Aorta (tissue), 5 donors: ENCODE results near the gene BUB1B. TPM values are rescaled to one million over a fixed set of nuclear protein-coding genes. Genes with fewer than 3 reads are reported as not detected.

Experiments
- ATAC-seq: fragments of 200-7000 bp; cut with Tn5 transposase; one replicate; pipeline ENCODE4 v1.9.1; 2022; ENCODE audit warnings: moderate library complexity; ENCODE audit not compliant: low FRiP score
- DNase-seq, 2 donors: peaks; one replicate each; pipeline ENCODE4 v3.0.0-alpha.2; 2020
- H3K27ac ChIP-seq, 2 donors: one replicate each; pipeline ENCODE4 v1.5.1; 2013; ENCODE audit warnings: low read length in 2 of 2, mild to moderate bottlenecking in 2 of 2, moderate library complexity in 2 of 2, control low read depth in 1 of 2, inconsistent platforms in 1 of 2, low read depth in 1 of 2
- H3K27me3 ChIP-seq, 2 donors: one replicate each; pipeline ENCODE4 v1.6.1; 2013; ENCODE audit warnings: control low read depth in 1 of 2, low read length in 1 of 2, mild to moderate bottlenecking in 1 of 2, moderate library complexity in 1 of 2; ENCODE audit not compliant: insufficient read depth in 2 of 2, control insufficient read depth in 1 of 2
- H3K36me3 ChIP-seq, 2 donors: one replicate each; pipeline ENCODE4 v1.6.1; 2013; ENCODE audit warnings: control low read depth in 1 of 2, low read length in 1 of 2, mild to moderate bottlenecking in 1 of 2; ENCODE audit not compliant: insufficient read depth in 2 of 2, control insufficient read depth in 1 of 2
- H3K4me1 ChIP-seq, 2 donors: one replicate each; pipeline ENCODE4 v1.6.1; 2013; ENCODE audit warnings: low read length in 2 of 2, control low read depth in 1 of 2, mild to moderate bottlenecking in 1 of 2, moderate library complexity in 1 of 2; ENCODE audit not compliant: insufficient read depth in 2 of 2, control insufficient read depth in 1 of 2
- H3K4me3 ChIP-seq, 2 donors: one replicate each; pipeline ENCODE4 v1.5.1; 2013; ENCODE audit warnings: low read length in 2 of 2, control low read depth in 1 of 2, mild to moderate bottlenecking in 1 of 2
- H3K9me3 ChIP-seq: one replicate; pipeline ENCODE4 v1.6.1; 2013; ENCODE audit warnings: mild to moderate bottlenecking, low read length; ENCODE audit not compliant: control insufficient read depth
- WGBS, 2 donors: extraction: QIAGEN DNeasy Blood & Tissue Kit; methylation state at CpG; one replicate each; pipeline ENCODE4 v1.1.7; 2013; 5-methylcytosine and 5-hydroxymethylcytosine counted together
- intact Hi-C, 2 donors: fragments of 100-400 bp; cut with DNase I; formaldehyde crosslinking; loops; one replicate each; pipeline versions ENCODE4 v1.14.2 to v1.15.0; 2022
- polyA plus RNA-seq, 2 donors: library from polyadenylated mRNA; stranded (reverse); fragments of 200-250 nt; gene quantifications; one replicate each; pipeline ENCODE4 v1.2.3, GENCODE V29; 2013
- total RNA-seq, 2 donors: library from RNA; stranded (reverse); fragmentation: NEBNext Ultra II Directional; extraction: Animal tissue kit (Norgen Biotek cat#: 25700); gene quantifications; one replicate each; pipeline ENCODE4 v1.2.1, GENCODE V29; 2021
- donor health status: healthy with polysubstance abuse.
- donor health status: Bipolar disorder and iron deficiency.
- donor health status: DM: no; HTN: no; CAD: no.
- donor health status: DM: no; HTN: no; CAD: no.
- donor health status: DM: yes; HTN: yes; CAD: no.

Gene BUB1B
- total and polyA plus RNA-seq, 4 donors = 0.51 to 5.0 (median 1.9) TPM

- DNase-seq (no peak), ATAC-seq (peak; percentile 37)
- H3K4me3 ChIP-seq = no peak overlapping the region
- 76 to 82% methylated on average over 19 of the region's 19 CpGs for WGBS, 2 donors
- H3K36me3 ChIP-seq = no peaks in the 10 kb centered on the region
- intact Hi-C loops = loop anchor here in 1 of 2 donors (1.0 kb wide), 1 partner anchor 34 kb away; no protein-coding TSS in a partner anchor
- H3K27ac ChIP-seq = no peak overlapping the region
- no peaks in the 10 kb centered on the region for H3K27me3 ChIP-seq
- no peaks in the 10 kb centered on the region for H3K4me1 ChIP-seq
- H3K9me3 ChIP-seq = no peaks in the 10 kb centered on the region
Observed at GRCh38 chr15:40239693-40240618, 79.1 kb downstream of the BUB1B start.

GRCh38 chr15:40240619-40241221 is 79.9 kb downstream of the BUB1B start:
- Histone ChIP-seq H3K4me3 (no peak overlapping the region), H3K27ac (no peak overlapping the region), H3K27me3 (no peaks in the 10 kb centered on the region), H3K9me3 (no peaks in the 10 kb centered on the region), H3K36me3 (no peaks in the 10 kb centered on the region), H3K4me1 (no peaks in the 10 kb centered on the region)
- ATAC-seq (no peak), DNase-seq (no peak)
- 77 to 86% methylated on average over 10 of the region's 10 CpGs for WGBS, 2 donors
- intact Hi-C loops = no loop called here

GRCh38 chr15:40241269-40242212 is 80.7 kb downstream of the BUB1B start:
- DNase-seq (peak in 1 of 2 donors; percentile 55), ATAC-seq (no peak)
- Histone ChIP-seq H3K4me3 (no peak overlapping the region), H3K27me3 (no peaks in the 10 kb centered on the region), H3K27ac (no peak overlapping the region), H3K9me3 (no peaks in the 10 kb centered on the region), H3K4me1 (no peaks in the 10 kb centered on the region), H3K36me3 (no peaks in the 10 kb centered on the region)
- 91 to 92% methylated on average over 14 of the region's 14 CpGs for WGBS, 2 donors
- intact Hi-C loops = no loop called here

DNA sequence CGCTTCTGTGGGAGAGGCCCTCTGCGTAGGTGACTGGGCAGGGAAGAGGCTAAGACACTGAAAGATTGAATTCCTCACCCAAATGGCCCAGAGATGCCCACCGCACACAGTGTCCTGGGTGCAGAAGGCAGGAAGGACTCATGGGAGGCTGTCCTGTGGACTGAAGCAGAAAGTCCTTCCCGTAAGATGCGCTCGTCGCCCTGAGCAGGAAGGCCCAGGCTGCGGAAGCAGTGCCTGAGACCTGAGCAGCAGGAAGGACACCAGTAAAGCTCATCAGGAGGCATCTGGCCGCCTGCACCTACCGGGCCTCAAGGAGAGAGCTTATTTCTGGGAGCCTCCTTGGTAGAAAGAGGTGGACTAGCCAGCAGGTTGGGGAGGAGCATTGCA is 81.3 kb downstream of the BUB1B start:
- H3K27ac ChIP-seq = no peak overlapping the region
- intact Hi-C loops = no loop called here
- WGBS, 2 donors = 96 to 98% methylated on average over 10 of the region's 10 CpGs
- no peaks in the 10 kb centered on the region for H3K36me3 ChIP-seq
- H3K4me3 ChIP-seq = no peak overlapping the region
- ATAC-seq (no peak), DNase-seq (peak in 1 of 2 donors; percentile 43)
- H3K9me3 ChIP-seq = no peaks in the 10 kb centered on the region
- H3K27me3 ChIP-seq = no peaks in the 10 kb centered on the region
- H3K4me1 ChIP-seq = no peaks in the 10 kb centered on the region

DNA sequence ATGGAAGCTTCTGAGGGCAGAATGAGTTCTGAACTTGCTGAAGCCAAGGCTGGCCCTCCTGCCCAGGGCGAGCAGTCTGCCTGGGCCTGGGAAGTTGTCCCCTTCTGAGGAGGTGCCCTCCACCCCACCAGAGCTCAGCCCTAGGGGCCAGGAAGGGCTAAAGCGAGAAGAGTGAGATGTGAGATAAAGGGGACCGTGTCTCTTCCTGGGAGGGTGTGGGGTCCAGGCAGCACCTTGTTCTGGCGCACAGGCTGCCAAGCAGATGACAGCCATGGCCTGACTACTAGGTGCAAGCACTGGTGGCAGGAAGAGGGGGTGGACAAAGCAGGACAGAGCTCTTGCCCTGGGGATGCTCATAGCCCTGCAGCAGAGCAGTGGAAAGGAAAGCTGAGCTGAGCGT is 81.7 kb downstream of the BUB1B start:
- H3K27ac ChIP-seq = no peak overlapping the region
- no peaks in the 10 kb centered on the region for H3K9me3 ChIP-seq
- H3K36me3 ChIP-seq = no peaks in the 10 kb centered on the region
- intact Hi-C loops = no loop called here
- no peak overlapping the region for H3K4me3 ChIP-seq
- H3K4me1 ChIP-seq = no peaks in the 10 kb centered on the region
- DNase-seq (no peak), ATAC-seq (no peak)
- WGBS, 2 donors = 96 to 100% methylated on average over 5 of the region's 5 CpGs
- H3K27me3 ChIP-seq = no peaks in the 10 kb centered on the region

GRCh38 chr15:40243126-40243810 is 82.4 kb downstream of the BUB1B start:
- Histone ChIP-seq H3K4me1 (no peaks in the 10 kb centered on the region), H3K36me3 (no peaks in the 10 kb centered on the region), H3K27me3 (no peaks in the 10 kb centered on the region), H3K4me3 (no peak overlapping the region), H3K9me3 (no peaks in the 10 kb centered on the region), H3K27ac (no peak overlapping the region)
- 91 to 93% methylated on average over 9 of the region's 9 CpGs for WGBS, 2 donors
- ATAC-seq = no peak
- intact Hi-C loops = no loop called here
- no peak for DNase-seq

GRCh38 chr15:40244961-40245523 is 84.2 kb downstream of the BUB1B start:
- H3K4me3 ChIP-seq = no peak overlapping the region

More at GRCh38 chr15:40244961-40245523, 84.2 kb downstream of the BUB1B start:
- 80 to 81% methylated on average over 5 of the region's 5 CpGs for WGBS, 2 donors
- ATAC-seq = no peak
- H3K36me3 ChIP-seq = no peaks in the 10 kb centered on the region
- no peaks in the 10 kb centered on the region for H3K27me3 ChIP-seq
- H3K27ac ChIP-seq = no peak overlapping the region
- intact Hi-C loops = no loop called here
- DNase-seq = peak; percentile 3 to 57
- no peaks in the 10 kb centered on the region for H3K9me3 ChIP-seq
- no peaks in the 10 kb centered on the region for H3K4me1 ChIP-seq
